ENCODE measurements around the gene SCFD2. TPM values are rescaled to one million over a fixed set of nuclear protein-coding genes. Genes with fewer than 3 reads are reported as not detected.
A peak's percentile ranks its signal among the peaks of the same experiment; 100 is the strongest.

Gene SCFD2
- total RNA-seq, 2 donors from 2014 or later, result 17.5 to 18.6 TPM

DNA sequence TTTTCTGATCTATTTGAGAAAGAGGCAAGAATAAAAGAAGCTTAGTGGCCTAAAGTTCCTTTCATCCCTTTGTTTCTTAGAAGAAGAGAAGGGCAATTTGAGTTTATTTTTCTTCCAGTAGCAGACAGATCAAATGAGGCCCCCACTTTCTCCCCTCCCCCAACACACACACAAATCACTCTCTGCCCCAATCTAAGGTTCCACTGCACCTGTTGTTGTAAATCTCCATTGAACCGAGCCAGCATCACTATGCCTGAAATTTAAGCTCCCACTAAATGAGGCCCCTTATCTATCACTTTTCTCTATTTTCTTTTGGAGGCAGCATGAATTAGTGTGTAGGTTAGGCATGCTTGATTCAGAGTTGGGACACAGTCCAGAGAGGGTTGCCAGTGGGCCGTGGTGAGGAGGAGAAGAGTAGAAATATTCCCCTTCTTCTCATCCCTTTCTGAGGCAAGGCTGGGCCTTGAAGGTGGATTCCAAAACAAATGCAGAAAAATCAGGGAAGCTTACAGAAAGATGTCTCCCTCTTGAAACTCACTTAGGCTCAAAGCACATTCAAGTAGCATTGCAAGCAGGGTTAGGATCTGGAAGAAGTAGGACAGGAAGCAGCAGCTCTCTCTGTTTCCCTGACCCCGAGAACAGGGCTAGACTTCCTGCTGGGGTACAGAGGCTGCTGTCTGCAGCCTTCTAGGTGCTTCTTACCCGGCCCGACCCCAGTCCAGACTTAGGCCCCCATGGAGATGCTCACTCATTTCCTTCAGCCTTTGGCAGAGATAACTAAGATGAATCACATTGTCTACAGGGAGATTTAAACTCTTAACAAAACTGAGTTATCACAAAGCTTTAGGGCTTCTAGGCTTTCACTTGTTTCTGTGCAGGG is 433.0 kb downstream of the SCFD2 start:
- intact Hi-C loops (cut with DNase I), result no loop called here

DNA sequence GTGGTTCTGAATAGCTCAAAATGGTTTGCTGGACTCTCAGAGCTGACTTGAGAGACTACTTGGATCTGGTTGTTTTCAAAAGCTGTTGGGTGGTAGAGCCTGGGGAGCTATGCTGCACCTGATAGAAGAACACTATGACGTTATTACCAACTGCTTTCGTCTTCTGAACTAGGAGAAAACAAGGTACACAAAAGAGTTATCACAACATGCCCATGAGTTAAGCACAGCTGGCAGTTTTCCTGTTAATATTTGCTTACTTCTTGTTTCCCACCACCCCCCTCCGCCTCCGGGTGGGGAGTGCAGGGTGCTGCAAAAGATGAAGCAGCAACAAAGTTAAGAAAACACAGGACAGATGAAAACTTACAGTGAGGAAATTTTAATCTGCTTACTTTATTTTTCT is 434.6 kb downstream of the SCFD2 start:
- DNase-seq (ENCODE audit: low spot score), result no peak
- intact Hi-C loops (cut with DNase I), result no loop called here

More for the DNA sequence above, 433.0 kb downstream of the SCFD2 start:
- no peak for DNase-seq (ENCODE audit: low spot score)

DNA sequence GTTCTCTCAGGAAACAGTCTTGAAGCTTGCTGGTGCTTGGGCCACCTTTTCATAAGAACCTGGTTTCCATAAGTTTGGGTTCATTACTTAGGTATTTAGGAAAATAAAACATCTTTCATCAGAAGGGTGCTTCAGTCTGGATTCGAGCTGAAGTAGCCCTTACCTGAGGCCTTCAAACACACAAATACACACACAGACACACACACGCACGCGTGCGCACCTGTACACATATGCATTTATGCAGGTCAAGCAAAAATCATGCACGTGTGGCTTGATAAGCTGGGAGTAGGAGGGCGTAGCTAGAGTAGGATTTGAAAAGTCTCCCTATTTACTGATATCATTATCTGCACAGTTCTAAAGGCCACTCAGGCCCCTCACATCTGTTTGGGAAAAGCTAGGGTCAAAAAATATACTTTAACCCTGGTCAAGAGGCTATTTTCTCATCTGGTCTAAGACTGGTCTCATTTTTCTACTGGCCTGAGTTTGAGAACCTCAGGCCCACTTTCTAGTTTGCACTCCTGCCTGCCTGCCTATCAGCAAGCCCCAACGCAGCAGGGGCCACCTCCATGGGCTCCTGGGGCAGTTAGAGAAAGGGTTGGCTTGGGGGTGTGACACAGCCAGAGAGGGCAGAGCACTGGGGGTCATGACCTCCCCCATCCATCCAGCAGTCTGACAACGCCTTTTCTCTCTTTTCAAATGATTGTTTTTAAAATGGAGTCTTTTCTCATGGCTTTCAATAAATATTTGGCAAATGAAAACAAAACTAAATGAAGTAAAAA is 439.5 kb downstream of the SCFD2 start:
- no peak for DNase-seq (ENCODE audit: low spot score)
- intact Hi-C loops (cut with DNase I), result no loop called here

DNA sequence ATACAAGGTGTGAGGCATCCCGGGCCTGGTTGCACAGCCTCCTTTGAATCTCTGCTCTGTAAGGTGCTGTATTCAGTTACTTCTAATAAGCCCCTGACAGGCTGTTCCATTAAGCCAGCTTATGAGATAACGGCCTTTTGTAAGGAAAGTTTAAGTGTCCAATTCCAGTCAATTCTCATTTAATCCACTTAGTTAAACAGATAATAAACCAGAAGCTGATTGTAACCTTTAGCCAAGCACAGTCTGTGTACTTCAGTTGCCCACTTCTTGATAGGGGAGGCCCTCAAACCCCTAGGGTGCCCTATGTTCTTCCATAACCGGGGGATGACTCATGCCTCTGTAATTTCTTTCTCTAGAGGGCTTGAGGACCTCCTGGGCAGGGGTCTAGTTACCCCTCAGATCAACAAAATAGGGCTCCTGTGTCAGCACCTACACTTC is 440.3 kb downstream of the SCFD2 start:
- DNase-seq (ENCODE audit: low spot score), result no peak
- intact Hi-C loops (cut with DNase I), result no loop called here

DNA sequence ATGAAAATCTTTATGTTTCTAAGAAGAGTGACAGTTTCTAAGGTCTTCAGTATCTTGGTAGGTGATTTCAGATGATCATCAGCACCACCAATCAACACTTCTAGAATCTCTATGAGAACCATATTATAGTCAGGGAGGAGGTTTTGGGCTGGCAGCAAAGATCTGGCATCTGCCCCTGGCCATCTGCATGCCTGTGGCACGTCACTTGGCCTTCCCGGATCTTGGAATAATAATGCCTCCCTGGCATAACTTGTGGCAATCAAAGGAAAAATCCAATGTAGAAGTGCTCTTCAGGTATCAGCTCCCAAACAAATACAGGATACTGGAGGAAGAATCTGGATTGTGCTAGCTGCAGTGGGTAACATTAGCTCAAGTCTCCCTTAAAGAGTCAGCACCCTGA is 446.4 kb downstream of the SCFD2 start:
- DNase-seq (ENCODE audit: low spot score), result no peak

DNA sequence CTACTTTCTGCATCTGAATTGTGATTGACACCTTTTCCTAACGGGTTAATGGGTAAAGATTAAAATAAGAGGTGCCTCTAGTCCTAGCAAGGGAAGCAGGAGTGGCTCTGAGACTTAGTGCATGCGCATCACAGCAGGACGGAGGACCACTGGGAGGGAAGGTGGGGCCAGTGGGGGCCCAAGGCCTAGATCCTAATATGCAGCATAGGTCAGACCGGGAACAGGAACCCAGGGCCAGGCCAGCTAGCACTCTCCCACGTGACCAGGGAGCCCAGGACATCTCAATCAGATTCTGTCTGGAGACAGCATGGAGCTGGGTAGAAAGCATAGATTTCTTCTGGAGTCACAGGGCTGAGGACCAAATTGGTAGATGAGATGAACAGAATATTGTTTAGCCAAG is 448.0 kb downstream of the SCFD2 start:
- no peak for DNase-seq (ENCODE audit: low spot score)
- intact Hi-C loops (cut with DNase I), result no loop called here

More for the DNA sequence above, 446.4 kb downstream of the SCFD2 start:
- intact Hi-C loops (cut with DNase I), result no loop called here

DNA sequence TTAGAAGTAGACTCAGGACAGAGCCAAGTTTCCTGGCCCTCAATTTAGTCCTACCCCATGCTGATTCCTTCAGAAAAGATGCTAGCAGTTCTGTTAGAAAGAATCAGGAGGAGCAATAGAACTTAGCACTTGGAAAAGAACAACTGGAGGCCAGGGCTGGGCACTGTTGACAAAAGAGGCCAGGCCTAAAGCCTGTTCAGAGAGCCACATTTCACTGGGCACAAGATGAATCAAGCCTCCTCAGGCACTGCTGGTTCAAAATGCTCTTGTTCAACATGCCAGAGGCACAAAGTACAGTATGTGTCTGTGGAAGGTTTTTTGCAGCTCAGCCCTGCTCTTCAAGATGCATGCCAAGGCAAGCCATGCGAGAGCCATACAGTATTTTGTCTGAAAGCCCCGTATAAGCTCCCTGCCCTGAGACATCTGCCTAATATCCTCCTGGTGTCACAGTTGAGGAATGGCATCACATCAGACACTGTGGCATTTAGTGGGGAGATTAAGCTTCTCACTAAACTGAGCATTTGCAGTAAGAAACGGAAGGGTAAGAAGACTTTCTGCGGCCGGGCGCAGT is 450.0 kb downstream of the SCFD2 start:
- no peak for DNase-seq (ENCODE audit: low spot score)
- intact Hi-C loops (cut with DNase I), result no loop called here

DNA sequence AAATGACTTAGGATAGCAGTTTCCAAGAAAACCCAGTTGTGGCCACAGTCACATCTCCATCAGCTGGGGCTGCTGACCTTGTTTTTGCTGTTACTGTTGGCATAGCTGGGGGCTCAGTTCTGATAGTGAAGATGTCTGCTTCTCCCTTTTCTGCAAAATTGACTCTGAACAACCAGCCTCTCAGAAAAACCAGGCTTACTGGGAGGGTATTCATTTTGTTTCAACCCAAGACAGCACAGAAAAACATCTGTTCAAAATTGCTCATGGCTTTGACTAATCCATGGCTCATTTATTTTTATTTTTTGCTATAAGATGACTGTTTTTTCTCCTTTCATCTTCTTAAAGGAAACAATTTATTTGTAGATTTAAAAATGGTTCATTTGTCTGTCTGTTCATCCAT is 450.7 kb downstream of the SCFD2 start:
- intact Hi-C loops (cut with DNase I), result no loop called here
- DNase-seq (ENCODE audit: low spot score), result no peak

DNA sequence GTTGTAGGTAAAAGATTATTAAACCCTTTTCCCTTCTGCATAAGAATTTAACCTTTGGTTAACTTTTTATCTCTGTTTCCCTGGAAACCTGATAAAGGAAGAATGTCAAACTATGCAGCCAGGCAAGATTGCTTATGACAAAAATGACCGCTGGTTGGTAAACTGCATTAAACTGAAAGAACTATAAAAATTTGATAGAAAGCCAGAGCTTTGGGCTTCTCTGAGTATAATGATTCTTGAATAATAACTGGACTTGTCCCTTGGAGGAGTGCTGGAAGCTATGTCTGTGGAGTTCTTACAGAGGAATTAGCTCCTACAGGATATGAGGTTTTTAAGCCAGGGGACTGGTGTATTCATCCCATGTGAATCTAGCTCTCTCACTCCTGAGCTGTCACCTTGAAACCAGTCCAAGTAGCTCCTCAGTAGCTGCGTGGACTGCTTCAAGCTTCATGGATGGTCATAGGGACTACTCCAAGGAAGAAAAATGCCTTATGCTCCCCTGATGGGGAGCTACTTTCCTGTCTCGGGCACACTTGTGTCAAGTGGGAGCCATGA is 451.7 kb downstream of the SCFD2 start:
- no peak for DNase-seq (ENCODE audit: low spot score)

DNA sequence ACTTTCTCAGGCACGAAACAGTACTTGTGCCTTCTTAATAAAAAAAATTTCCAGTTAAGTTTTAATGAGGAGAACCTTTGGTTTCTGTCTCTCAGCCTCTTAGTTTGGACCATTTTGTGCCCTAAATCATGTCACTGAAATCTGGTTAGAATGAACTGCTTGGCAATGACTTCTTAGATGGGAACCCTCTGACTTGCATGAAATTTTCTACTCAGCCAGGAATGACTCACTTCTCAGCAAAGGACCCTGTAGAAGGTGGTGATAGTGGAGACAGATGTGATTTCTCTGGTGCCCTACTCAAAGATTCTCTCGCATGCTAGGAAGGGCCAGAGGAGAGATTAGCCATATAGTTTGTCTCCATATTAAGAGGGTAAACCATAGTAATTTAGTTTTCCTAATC is 453.3 kb downstream of the SCFD2 start:
- intact Hi-C loops (cut with DNase I), result no loop called here
- no peak for DNase-seq (ENCODE audit: low spot score)

More for the DNA sequence above, 451.7 kb downstream of the SCFD2 start:
- intact Hi-C loops (cut with DNase I), result no loop called here

DNA sequence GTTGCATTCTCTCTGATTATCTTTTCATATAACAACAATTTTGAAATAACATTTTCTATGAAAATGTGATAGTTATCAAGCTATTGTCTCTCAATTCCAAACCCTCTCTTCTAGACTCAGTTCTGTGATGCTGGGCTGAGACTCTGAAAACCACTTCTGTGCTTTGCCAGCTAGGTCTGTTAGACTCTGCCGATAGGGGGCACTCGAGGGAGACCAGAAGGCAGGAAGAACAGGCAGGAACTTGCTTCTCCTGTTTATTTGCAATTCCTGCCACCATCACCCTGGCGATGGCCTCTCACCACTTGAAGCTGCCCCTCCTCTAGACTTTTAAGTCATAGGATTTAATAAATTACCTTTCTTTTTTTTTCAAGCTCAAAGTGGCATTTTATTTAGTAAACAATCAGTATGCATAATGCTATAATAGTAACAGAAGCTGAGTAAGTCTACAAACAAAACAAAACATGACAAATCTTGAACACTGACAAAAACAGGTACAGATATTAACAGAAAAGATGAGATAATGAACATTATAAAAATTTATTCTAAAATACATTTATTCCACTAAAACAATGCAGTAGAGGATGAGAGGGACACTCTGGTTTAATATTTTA is 454.1 kb downstream of the SCFD2 start:
- intact Hi-C loops (cut with DNase I), result no loop called here
- DNase-seq (ENCODE audit: low spot score), result peak; percentile 85

DNA sequence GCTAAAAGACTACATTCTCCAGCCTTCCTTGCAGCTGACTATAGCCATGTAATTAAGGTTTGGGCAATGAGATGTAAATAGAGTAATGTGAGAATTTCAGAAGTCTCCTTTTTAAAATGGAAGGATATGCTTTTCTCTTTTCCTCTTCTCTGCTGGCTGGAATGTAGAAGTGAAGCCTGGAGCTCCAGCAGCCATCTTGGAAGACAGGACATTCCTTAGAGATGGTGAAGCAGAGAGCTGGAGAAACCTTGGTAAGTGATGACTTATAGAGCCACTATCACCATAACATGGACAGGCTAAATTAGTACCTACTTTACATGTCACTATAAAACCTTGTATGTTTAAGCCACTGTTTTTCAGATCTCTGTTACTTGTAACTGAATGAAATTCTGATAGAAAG is 455.7 kb downstream of the SCFD2 start:
- no peak for DNase-seq (ENCODE audit: low spot score)
- intact Hi-C loops (cut with DNase I), result no loop called here

DNA sequence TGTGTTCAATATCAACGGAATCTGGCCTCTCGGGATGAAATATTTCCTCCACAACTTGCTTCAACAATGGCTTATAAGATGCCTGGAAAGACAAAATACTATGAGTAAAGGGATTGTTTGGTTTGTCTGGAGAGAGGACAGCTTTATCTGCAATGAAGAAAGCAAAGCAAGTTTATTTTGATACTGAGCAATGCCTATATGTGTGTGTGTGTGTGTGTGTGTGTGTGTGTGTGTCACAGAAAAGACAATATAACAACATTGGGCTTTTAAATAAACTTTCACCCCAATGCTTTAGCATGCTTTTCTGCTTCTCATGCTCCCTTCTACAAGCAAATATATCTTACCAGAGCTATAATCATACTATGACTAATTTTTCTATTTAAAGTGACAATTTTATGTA is 458.4 kb downstream of the SCFD2 start:
- intact Hi-C loops (cut with DNase I), result no loop called here
- no peak for DNase-seq (ENCODE audit: low spot score)

DNA sequence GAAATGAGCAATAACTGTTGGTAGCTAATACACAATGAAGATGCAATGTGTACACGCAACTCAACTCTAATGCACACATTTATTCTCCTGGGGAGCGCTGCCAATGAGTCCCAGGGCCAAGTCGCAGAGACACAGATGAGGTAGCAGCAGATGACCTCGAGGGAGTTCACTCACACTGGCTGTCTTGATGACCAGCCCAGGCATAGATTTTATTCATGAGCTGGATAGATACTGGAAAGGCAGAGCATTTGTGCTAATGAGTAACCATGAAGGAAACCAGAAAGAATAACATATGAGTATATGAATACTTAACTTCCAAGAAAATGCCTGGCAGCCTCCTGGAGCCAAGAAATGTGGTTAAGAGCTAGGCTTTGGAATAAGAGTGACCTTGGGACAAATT is 461.4 kb downstream of the SCFD2 start:
- no peak for DNase-seq (ENCODE audit: low spot score)
- intact Hi-C loops (cut with DNase I), result no loop called here

DNA sequence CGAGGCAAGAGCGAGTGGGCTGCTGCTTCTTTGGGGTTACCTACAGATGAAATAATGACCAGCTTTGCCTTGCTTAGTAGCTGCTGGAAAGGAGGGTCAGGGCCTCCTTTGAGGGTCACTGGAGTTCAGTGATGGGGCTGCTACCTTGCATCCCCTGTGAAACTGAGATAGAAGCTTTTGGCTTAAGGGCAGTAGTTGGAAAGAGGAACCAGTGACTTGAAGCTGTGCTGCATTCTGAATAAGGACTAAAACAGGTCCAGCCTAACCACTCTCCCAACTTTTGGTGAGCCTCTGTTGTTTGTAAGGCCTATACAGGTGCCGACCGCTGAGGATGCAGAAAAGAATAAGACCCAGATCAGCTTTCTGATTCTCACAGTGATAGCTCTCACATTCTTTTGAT is 462.6 kb downstream of the SCFD2 start:
- no peak for DNase-seq (ENCODE audit: low spot score)
- intact Hi-C loops (cut with DNase I), result no loop called here

DNA sequence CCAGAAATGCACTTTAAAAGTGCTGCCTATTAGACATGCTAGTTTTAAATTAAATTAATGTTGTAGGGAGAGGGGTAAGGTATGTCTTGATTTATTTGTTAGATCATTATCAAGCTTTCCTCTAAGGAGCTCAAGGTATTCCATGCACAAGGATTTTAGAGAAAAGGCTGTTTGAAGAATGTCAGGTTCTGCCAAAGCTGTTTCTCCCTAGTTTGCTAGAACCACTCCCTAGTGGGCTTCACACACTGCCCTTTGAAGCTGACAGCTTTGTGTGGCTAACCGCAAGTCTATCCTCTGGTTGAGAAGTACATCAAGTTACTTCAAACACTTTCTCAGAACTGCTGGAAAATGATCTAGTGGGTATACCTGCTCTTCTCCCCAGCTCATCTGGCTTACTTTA is 471.4 kb downstream of the SCFD2 start:
- intact Hi-C loops (cut with DNase I), result no loop called here

DNA sequence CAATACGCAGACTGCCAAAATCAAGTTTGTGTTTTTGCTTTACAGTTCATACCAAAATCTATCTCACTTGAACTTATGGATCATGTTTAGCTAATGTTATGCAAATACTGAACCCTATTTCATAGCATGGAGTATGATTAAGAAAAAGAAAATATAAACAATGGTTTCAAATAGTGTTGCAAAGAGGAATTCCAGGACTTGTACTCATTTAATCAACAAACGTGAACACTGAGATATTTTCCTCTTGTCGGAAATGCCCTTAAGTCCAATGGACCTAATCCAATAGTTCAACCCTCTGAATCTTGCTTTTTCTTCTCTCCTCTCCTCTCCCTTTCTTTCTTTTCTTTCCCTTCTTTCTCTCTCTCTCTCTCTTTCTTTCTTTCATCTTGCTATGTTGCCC is 473.0 kb downstream of the SCFD2 start:
- DNase-seq (ENCODE audit: low spot score), result no peak
- intact Hi-C loops (cut with DNase I), result no loop called here

More for the DNA sequence above, 471.4 kb downstream of the SCFD2 start:
- DNase-seq (ENCODE audit: low spot score), result no peak

DNA sequence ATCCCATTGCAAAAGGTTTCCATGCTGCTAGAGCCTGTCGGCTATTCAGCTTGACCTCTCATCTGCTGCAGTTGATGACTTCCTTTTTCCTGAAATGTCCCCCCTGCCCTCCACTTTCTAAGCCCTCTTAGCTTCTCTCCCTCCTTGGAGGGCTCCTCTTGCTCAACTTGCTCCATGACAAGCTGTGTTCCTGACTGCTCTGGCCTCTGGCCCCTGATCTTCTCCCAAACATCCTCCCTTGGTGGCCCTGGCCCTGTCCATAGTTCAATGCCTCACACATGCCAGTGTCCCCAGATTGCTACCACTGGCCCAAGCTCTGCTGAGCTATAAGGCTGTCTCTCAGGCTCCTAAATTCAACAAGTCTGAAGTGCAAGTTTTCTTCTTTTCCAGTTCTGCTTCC is 474.1 kb downstream of the SCFD2 start:
- intact Hi-C loops (cut with DNase I), result no loop called here
- no peak for DNase-seq (ENCODE audit: low spot score)

DNA sequence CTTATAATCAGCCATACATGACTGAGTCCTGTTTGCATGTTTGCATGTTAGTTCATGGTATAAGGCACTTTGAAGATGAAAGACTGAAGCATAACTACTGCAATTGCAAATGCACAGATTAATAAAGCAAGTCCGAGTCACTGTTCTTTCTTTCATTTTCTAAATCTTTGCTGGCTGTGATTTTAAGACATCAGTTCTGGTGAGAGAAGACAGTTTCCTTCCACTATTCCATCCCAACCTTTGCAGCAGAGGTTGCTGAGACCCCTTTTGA is 475.4 kb downstream of the SCFD2 start:
- intact Hi-C loops (cut with DNase I), result no loop called here
- no peak for DNase-seq (ENCODE audit: low spot score)

Measured in posterior vena cava (tissue), 2 donors.